ENCODE measurements around the gene EPB41L4A. TPM values are rescaled to one million over a fixed set of nuclear protein-coding genes. Genes with fewer than 3 reads are reported as not detected.

The EPB41L4A gene
- total RNA-seq, 1 experiment from 2014 or later = 0.87 TPM

- no peak for ATAC-seq
- in situ Hi-C loops (cut with HindIII; ENCODE audit: low pct_unique_long_range_greater_than_20kb, low sequenced_read_pairs) = no loop called here
- no peak for DNase-seq (ENCODE audit: low read depth, low spot score)
- Histone ChIP-seq H3K4me1 (ENCODE audit: control insufficient read depth, insufficient read depth, low read length) (no peaks in the 10 kb centered on the region), H3K4me3 (ENCODE audit: low read depth in 2 of 2, low read length in 2 of 2) (no peak overlapping the region), H3K27me3 (ENCODE audit: control insufficient read depth, insufficient read depth, low read length) (no peaks in the 10 kb centered on the region; the same call in 1 of the 2 replicates), H3K27ac (ENCODE audit: low read length) (no peak overlapping the region), H3K36me3 (ENCODE audit: control insufficient read depth, insufficient read depth, low read length) (no peaks in the 10 kb centered on the region), H3K9me3 (ENCODE audit: control insufficient read depth, insufficient read depth, low read depth, low read length) (no peaks in the 10 kb centered on the region)
- intact Hi-C loops (cut with micrococcal nuclease; ENCODE audit: unreplicated experiment) = no loop called here
- POLR2A ChIA-PET = no interaction called here
- no TSS peak for BruUV-seq (replicated peaks)
- no peak for TF ChIP-seq SIN3A (IDR thresholded peaks at IDR 0.05; ENCODE audit: borderline replicate concordance, insufficient read depth, low read depth, low read length)
- TF ChIP-seq REST (IDR thresholded peaks at IDR 0.05; ENCODE audit: insufficient read depth in 1 of 2, low read depth in 2 of 2, low read length in 1 of 2) = no peak
- TF ChIP-seq TCF7L2 (IDR thresholded peaks at IDR 0.05; ENCODE audit: low read depth, low read length) = no peak
- TF ChIP-seq POLR2AphosphoS5 (IDR thresholded peaks at IDR 0.05; ENCODE audit: low read depth, low read length) = no peak
- no peak for TF ChIP-seq CTCF (IDR thresholded peaks at IDR 0.05)
- CTCF ChIA-PET = no interaction called here
Observed at GRCh38 chr5:112253478-112254250, 165.4 kb downstream of the EPB41L4A start.

- H3K4me1 ChIP-seq (ENCODE audit: control insufficient read depth, insufficient read depth, low read length) = no peaks in the 10 kb centered on the region
- TF ChIP-seq CTCF (IDR thresholded peaks at IDR 0.05) (no peak), SIN3A (IDR thresholded peaks at IDR 0.05; ENCODE audit: borderline replicate concordance, insufficient read depth, low read depth, low read length) (no peak), TCF7L2 (IDR thresholded peaks at IDR 0.05; ENCODE audit: low read depth, low read length) (no peak), REST (IDR thresholded peaks at IDR 0.05; ENCODE audit: insufficient read depth in 1 of 2, low read depth in 2 of 2, low read length in 1 of 2) (no peak), POLR2AphosphoS5 (IDR thresholded peaks at IDR 0.05; ENCODE audit: low read depth, low read length) (no peak)
- no peak overlapping the region for H3K27ac ChIP-seq (ENCODE audit: low read length)
- H3K4me3 ChIP-seq (ENCODE audit: low read depth in 2 of 2, low read length in 2 of 2) = no peak overlapping the region
- no peaks in the 10 kb centered on the region for H3K9me3 ChIP-seq (ENCODE audit: control insufficient read depth, insufficient read depth, low read depth, low read length)
- H3K36me3 ChIP-seq (ENCODE audit: control insufficient read depth, insufficient read depth, low read length) = no peaks in the 10 kb centered on the region
- ChIA-PET CTCF (no interaction called here), POLR2A (no interaction called here)
- DNase-seq (ENCODE audit: low read depth, low spot score) = no peak
- BruUV-seq (replicated peaks) = no TSS peak
- in situ Hi-C loops (cut with HindIII; ENCODE audit: low pct_unique_long_range_greater_than_20kb, low sequenced_read_pairs) = no loop called here
- intact Hi-C loops (cut with micrococcal nuclease; ENCODE audit: unreplicated experiment) = no loop called here
- no peaks in the 10 kb centered on the region; the same call in 1 of the 2 replicates for H3K27me3 ChIP-seq (ENCODE audit: control insufficient read depth, insufficient read depth, low read length)
- ATAC-seq = no peak
Observed at GRCh38 chr5:112250551-112250950, 168.5 kb downstream of the EPB41L4A start.
